ENCODE data around the gene CD72.

Gene CD72

GRCh38 chr9:35635730-35636129 lies 17.5 kb upstream of the CD72 start:
- no peak for TF ChIP-seq REST (IDR thresholded peaks at IDR 0.05; ENCODE audit: low read depth)

GRCh38 chr9:35629597-35629996 lies 11.4 kb upstream of the CD72 start:
- no peak for TF ChIP-seq EP300 (IDR thresholded peaks at IDR 0.05; ENCODE audit: borderline replicate concordance)
- TF ChIP-seq TAF1 (IDR thresholded peaks at IDR 0.05; ENCODE audit: low read depth), result no peak
- no peak for TF ChIP-seq TEAD4 (IDR thresholded peaks at IDR 0.05)
- no peak for TF ChIP-seq MAX (IDR thresholded peaks at IDR 0.05)
- TF ChIP-seq RAD21 (IDR thresholded peaks at IDR 0.05; ENCODE audit: low read depth), result no peak
- no peak for TF ChIP-seq NFIC (IDR thresholded peaks at IDR 0.05)
- no peak for TF ChIP-seq YY1 (IDR thresholded peaks at IDR 0.05; ENCODE audit: low read depth)
- no peak for TF ChIP-seq REST (IDR thresholded peaks at IDR 0.05; ENCODE audit: low read depth)
- TF ChIP-seq TCF12 (IDR thresholded peaks at IDR 0.05; ENCODE audit: low read depth), result no peak

- TF ChIP-seq TAF1 (IDR thresholded peaks at IDR 0.05; ENCODE audit: low read depth), result no peak
- TF ChIP-seq USF1 (IDR thresholded peaks at IDR 0.05), result no peak
- no peak for TF ChIP-seq RAD21 (IDR thresholded peaks at IDR 0.05; ENCODE audit: low read depth)
- no peak for TF ChIP-seq MAX (IDR thresholded peaks at IDR 0.05)
- no peak for TF ChIP-seq CEBPB (IDR thresholded peaks at IDR 0.05)
- TF ChIP-seq CREB1 (IDR thresholded peaks at IDR 0.05; ENCODE audit: low read depth), result no peak
- no peak for TF ChIP-seq NFIC (IDR thresholded peaks at IDR 0.05)
- no peak for TF ChIP-seq YY1 (IDR thresholded peaks at IDR 0.05; ENCODE audit: low read depth)
- no peak for TF ChIP-seq TCF12 (IDR thresholded peaks at IDR 0.05; ENCODE audit: low read depth)
- no peak for TF ChIP-seq EGR1 (IDR thresholded peaks at IDR 0.05)
Measured at GRCh38 chr9:35628389-35628991, 10.3 kb upstream of the CD72 start.

- no peak for TF ChIP-seq TAF1 (IDR thresholded peaks at IDR 0.05; ENCODE audit: low read depth)
- TF ChIP-seq MAX (IDR thresholded peaks at IDR 0.05), result no peak
- TF ChIP-seq CREB1 (IDR thresholded peaks at IDR 0.05; ENCODE audit: low read depth), result no peak
- TF ChIP-seq USF1 (IDR thresholded peaks at IDR 0.05), result no peak
- no peak for TF ChIP-seq RAD21 (IDR thresholded peaks at IDR 0.05; ENCODE audit: low read depth)
- no peak for TF ChIP-seq NFIC (IDR thresholded peaks at IDR 0.05)
- no peak for TF ChIP-seq REST (IDR thresholded peaks at IDR 0.05; ENCODE audit: low read depth)
- no peak for TF ChIP-seq CEBPB (IDR thresholded peaks at IDR 0.05)
- TF ChIP-seq YY1 (IDR thresholded peaks at IDR 0.05; ENCODE audit: low read depth), result no peak
- TF ChIP-seq EGR1 (IDR thresholded peaks at IDR 0.05), result no peak
- TF ChIP-seq ZBTB7A (IDR thresholded peaks at IDR 0.05; ENCODE audit: low read depth), result no peak
- TF ChIP-seq TEAD4 (IDR thresholded peaks at IDR 0.05), result no peak
- TF ChIP-seq TCF12 (IDR thresholded peaks at IDR 0.05; ENCODE audit: low read depth), result no peak
- no peak for TF ChIP-seq EP300 (IDR thresholded peaks at IDR 0.05; ENCODE audit: borderline replicate concordance)
Measured at GRCh38 chr9:35627575-35627974, 9.4 kb upstream of the CD72 start.

GRCh38 chr9:35619800-35620158 lies 1.6 kb upstream of the CD72 start:
- TF ChIP-seq REST (IDR thresholded peaks at IDR 0.05; ENCODE audit: low read depth), result no peak
- no peak for TF ChIP-seq EGR1 (IDR thresholded peaks at IDR 0.05)
- no peak for TF ChIP-seq MAX (IDR thresholded peaks at IDR 0.05)
- TF ChIP-seq TCF12 (IDR thresholded peaks at IDR 0.05; ENCODE audit: low read depth), result no peak
- no peak for TF ChIP-seq TAF1 (IDR thresholded peaks at IDR 0.05; ENCODE audit: low read depth)
- TF ChIP-seq YY1 (IDR thresholded peaks at IDR 0.05; ENCODE audit: low read depth), result no peak
- no peak for TF ChIP-seq NFIC (IDR thresholded peaks at IDR 0.05)
- TF ChIP-seq RAD21 (IDR thresholded peaks at IDR 0.05; ENCODE audit: low read depth), result no peak
